ENCODE measurements around the gene LRRN4.
A peak's percentile ranks its signal among the peaks of the same experiment; 100 is the strongest.

LRRN4 gene

GRCh38 chr20:6026051-6026450 lies 27.8 kb downstream of the LRRN4 start:
- DNase-seq (ENCODE audit: insufficient read length) (no peak), FAIRE-seq (no peak)
- no peak for TF ChIP-seq POLR2A (IDR thresholded peaks at IDR 0.05; ENCODE audit: low read depth, low read length)
- TF ChIP-seq TAF1 (IDR thresholded peaks at IDR 0.05; ENCODE audit: borderline replicate concordance, low read depth, low read length): no peak
- TF ChIP-seq POLR2AphosphoS5 (IDR thresholded peaks at IDR 0.05; ENCODE audit: low read depth, low read length): no peak

GRCh38 chr20:6024768-6025167 lies 29.1 kb downstream of the LRRN4 start:
- DNase-seq (ENCODE audit: insufficient read length) (no peak), FAIRE-seq (no peak)
- no peak for TF ChIP-seq POLR2A (IDR thresholded peaks at IDR 0.05; ENCODE audit: low read depth, low read length)
- TF ChIP-seq TAF1 (IDR thresholded peaks at IDR 0.05; ENCODE audit: borderline replicate concordance, low read depth, low read length): no peak
- no peak for TF ChIP-seq POLR2AphosphoS5 (IDR thresholded peaks at IDR 0.05; ENCODE audit: low read depth, low read length)

- no peak for TF ChIP-seq TAF1 (IDR thresholded peaks at IDR 0.05; ENCODE audit: borderline replicate concordance, low read depth, low read length)
- TF ChIP-seq POLR2A (IDR thresholded peaks at IDR 0.05; ENCODE audit: low read depth, low read length): no peak
- TF ChIP-seq POLR2AphosphoS5 (IDR thresholded peaks at IDR 0.05; ENCODE audit: low read depth, low read length): no peak
- FAIRE-seq: no peak
- DNase-seq (ENCODE audit: insufficient read length): no peak
These were observed 36.0 kb downstream of the LRRN4 start for GRCh38 chr20:6017880-6018279.

GRCh38 chr20:6017467-6017866 lies 36.4 kb downstream of the LRRN4 start:
- TF ChIP-seq POLR2A (IDR thresholded peaks at IDR 0.05; ENCODE audit: low read depth, low read length): no peak
- TF ChIP-seq TAF1 (IDR thresholded peaks at IDR 0.05; ENCODE audit: borderline replicate concordance, low read depth, low read length): no peak
- TF ChIP-seq POLR2AphosphoS5 (IDR thresholded peaks at IDR 0.05; ENCODE audit: low read depth, low read length): no peak
- DNase-seq (ENCODE audit: insufficient read length) (no peak), FAIRE-seq (no peak)

- FAIRE-seq (no peak), DNase-seq (ENCODE audit: insufficient read length) (no peak)
- TF ChIP-seq POLR2A (IDR thresholded peaks at IDR 0.05; ENCODE audit: low read depth, low read length) (no peak), TAF1 (IDR thresholded peaks at IDR 0.05; ENCODE audit: borderline replicate concordance, low read depth, low read length) (no peak), POLR2AphosphoS5 (IDR thresholded peaks at IDR 0.05; ENCODE audit: low read depth, low read length) (no peak)
These were observed 38.9 kb downstream of the LRRN4 start for GRCh38 chr20:6014957-6015356.

- FAIRE-seq (no peak), DNase-seq (ENCODE audit: insufficient read length) (no peak)
- TF ChIP-seq TAF1 (IDR thresholded peaks at IDR 0.05; ENCODE audit: borderline replicate concordance, low read depth, low read length) (no peak), POLR2AphosphoS5 (IDR thresholded peaks at IDR 0.05; ENCODE audit: low read depth, low read length) (no peak), POLR2A (IDR thresholded peaks at IDR 0.05; ENCODE audit: low read depth, low read length) (no peak)
These were observed 39.8 kb downstream of the LRRN4 start for GRCh38 chr20:6014017-6014416.

- DNase-seq (ENCODE audit: insufficient read length) (no peak), FAIRE-seq (no peak)
- no peak for TF ChIP-seq POLR2A (IDR thresholded peaks at IDR 0.05; ENCODE audit: low read depth, low read length)
- no peak for TF ChIP-seq POLR2AphosphoS5 (IDR thresholded peaks at IDR 0.05; ENCODE audit: low read depth, low read length)
- no peak for TF ChIP-seq TAF1 (IDR thresholded peaks at IDR 0.05; ENCODE audit: borderline replicate concordance, low read depth, low read length)
These were observed 41.7 kb downstream of the LRRN4 start for GRCh38 chr20:6012179-6012578.

- no peak for FAIRE-seq
- no peak for DNase-seq (ENCODE audit: insufficient read length)
- TF ChIP-seq POLR2AphosphoS5 (IDR thresholded peaks at IDR 0.05; ENCODE audit: low read depth, low read length) (no peak), POLR2A (IDR thresholded peaks at IDR 0.05; ENCODE audit: low read depth, low read length) (no peak), TAF1 (IDR thresholded peaks at IDR 0.05; ENCODE audit: borderline replicate concordance, low read depth, low read length) (no peak)
These were observed 45.6 kb downstream of the LRRN4 start for GRCh38 chr20:6008254-6008653.

GRCh38 chr20:6007529-6008103 lies 46.2 kb downstream of the LRRN4 start:
- FAIRE-seq (no peak), DNase-seq (ENCODE audit: insufficient read length) (no peak)
- TF ChIP-seq TAF1 (IDR thresholded peaks at IDR 0.05; ENCODE audit: borderline replicate concordance, low read depth, low read length) (no peak), POLR2AphosphoS5 (IDR thresholded peaks at IDR 0.05; ENCODE audit: low read depth, low read length) (no peak), POLR2A (IDR thresholded peaks at IDR 0.05; ENCODE audit: low read depth, low read length) (no peak)

- FAIRE-seq: peak; percentile 61
- TF ChIP-seq TAF1 (IDR thresholded peaks at IDR 0.05; ENCODE audit: borderline replicate concordance, low read depth, low read length) (no peak), POLR2AphosphoS5 (IDR thresholded peaks at IDR 0.05; ENCODE audit: low read depth, low read length) (no peak), POLR2A (IDR thresholded peaks at IDR 0.05; ENCODE audit: low read depth, low read length) (no peak)
- DNase-seq (ENCODE audit: insufficient read length): no peak
These were observed 46.7 kb downstream of the LRRN4 start for GRCh38 chr20:6007094-6007528.

GRCh38 chr20:6006603-6006949 lies 47.3 kb downstream of the LRRN4 start:
- TF ChIP-seq TAF1 (IDR thresholded peaks at IDR 0.05; ENCODE audit: borderline replicate concordance, low read depth, low read length) (no peak), POLR2A (IDR thresholded peaks at IDR 0.05; ENCODE audit: low read depth, low read length) (no peak), POLR2AphosphoS5 (IDR thresholded peaks at IDR 0.05; ENCODE audit: low read depth, low read length) (no peak)
- FAIRE-seq (peak; percentile 50), DNase-seq (ENCODE audit: insufficient read length) (no peak)

GRCh38 chr20:6000871-6001270 lies 53.0 kb downstream of the LRRN4 start:
- DNase-seq (ENCODE audit: insufficient read length) (no peak), FAIRE-seq (no peak)
- TF ChIP-seq POLR2A (IDR thresholded peaks at IDR 0.05; ENCODE audit: low read depth, low read length): no peak
- no peak for TF ChIP-seq TAF1 (IDR thresholded peaks at IDR 0.05; ENCODE audit: borderline replicate concordance, low read depth, low read length)
- no peak for TF ChIP-seq POLR2AphosphoS5 (IDR thresholded peaks at IDR 0.05; ENCODE audit: low read depth, low read length)

All from GM12892 (cell line).